HEK293 (cell line): ENCODE measurements around the gene WSCD2.

Experiments
- CTCF ChIP-seq: fragments of 450-650 bp; formaldehyde crosslinking; IDR thresholded peaks from 2 replicates; pipeline ENCODE4 v1.5.1; 2016; ENCODE audit warnings: missing biosample characterization, missing genetic modification characterization
- ZNF10 ChIP-seq: fragments of 450-650 bp; formaldehyde crosslinking; IDR thresholded peaks from 2 replicates; pipeline ENCODE4 v1.5.1; 2017; ENCODE audit warnings: missing biosample characterization, missing genetic modification characterization
- ZNF121 ChIP-seq: fragments of 450-650 bp; formaldehyde crosslinking; IDR thresholded peaks from 2 replicates; pipeline ENCODE4 v1.5.1; 2016; ENCODE audit warnings: missing biosample characterization, missing genetic modification characterization

DNA sequence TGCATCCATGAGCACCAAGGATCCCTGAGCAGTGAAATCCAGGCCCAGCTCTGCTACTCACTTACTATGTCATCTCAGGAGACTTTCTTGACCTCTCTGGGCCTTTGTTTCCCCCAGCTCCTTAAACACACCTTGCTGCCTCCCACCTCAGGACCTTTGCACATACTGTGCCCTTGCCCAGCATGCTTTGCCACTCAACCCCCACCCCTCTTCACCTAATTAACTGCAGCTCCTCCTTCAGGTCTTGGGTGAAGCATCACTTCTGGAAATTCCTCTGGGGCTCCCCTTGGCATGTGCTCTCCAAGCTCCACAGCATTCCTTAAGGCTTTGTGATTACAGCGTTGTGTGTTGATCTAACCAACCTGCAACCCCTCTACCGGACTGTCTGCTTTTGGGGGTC, 15.9 kb downstream of the WSCD2 start:
- TF ChIP-seq CTCF (tag by site-specific recombination) (no peak), ZNF121 (no peak), ZNF10 (tag by site-specific recombination) (no peak)
